Activated T-cell treated with anti-CD3 and anti-CD28 coated beads for 48 hours (primary cell): ENCODE measurements around the gene GORASP2.
A peak's percentile ranks its signal among the peaks of the same experiment; 100 is the strongest.
"Not testable (repeated sequence)": the region's sequence is repeated elsewhere in the genome, so short reads cannot be mapped to it uniquely, and the experiment has no call there.

Source experiments
- DNase-seq: peaks from one replicate; pipeline ENCODE4 v3.0.0-alpha.2; 2020; ENCODE audit warnings: low read depth

The GORASP2 gene

DNA sequence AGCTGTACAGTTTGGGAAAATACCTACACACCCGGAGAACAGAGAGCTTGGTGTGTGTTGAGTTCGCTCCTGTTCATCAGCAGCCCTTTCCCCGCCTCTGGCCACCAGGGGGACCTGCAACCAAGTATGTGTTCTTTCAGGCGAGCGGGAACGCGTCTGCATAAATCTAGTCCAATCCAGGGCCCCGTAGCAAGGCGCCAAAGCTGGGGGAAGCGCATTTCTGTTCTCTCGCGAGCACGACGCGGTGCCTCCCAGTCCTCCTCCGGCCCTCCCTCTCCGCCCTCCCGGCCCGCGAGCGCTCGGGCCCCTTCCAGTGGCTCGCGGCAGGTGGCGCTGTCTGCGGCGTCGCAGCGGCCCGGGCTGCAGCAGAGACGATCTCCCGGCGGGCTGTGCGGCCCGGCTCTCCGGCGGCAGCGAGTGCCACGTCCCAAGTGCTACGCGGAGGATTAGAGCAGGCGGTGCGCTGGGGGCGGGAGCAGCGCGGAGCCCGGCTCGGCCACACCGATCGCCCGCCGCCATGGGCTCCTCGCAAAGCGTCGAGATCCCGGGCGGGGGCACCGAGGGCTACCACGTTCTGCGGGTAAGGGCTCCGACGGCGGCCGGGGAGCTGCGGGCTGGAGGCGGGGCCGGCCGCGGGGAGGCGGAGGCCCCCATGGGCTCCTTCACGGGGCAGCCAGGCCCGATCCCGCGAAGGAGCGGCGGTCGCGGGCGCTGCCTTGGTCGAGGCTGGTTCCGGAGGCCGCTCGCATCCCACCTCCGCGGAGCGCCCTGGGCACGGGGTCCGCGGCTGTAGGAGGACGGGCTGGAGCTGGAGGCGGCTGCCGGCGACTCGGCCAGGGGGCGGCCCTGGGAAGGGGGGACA, at the start of gene GORASP2:
Gene GORASP2 (plus strand): TSS at position 430 of the 862 bp plus-strand sequence. CDS start 88 bp downstream, at position 518.
- peak; percentile 98 for DNase-seq

- no peak for DNase-seq
Measured at GRCh38 chr2:170881840-170882239, 47.2 kb upstream of the GORASP2 start.

GRCh38 chr2:170882758-170883157, 46.3 kb upstream of the GORASP2 start:
- DNase-seq = no peak

GRCh38 chr2:170883683-170884082, 45.4 kb upstream of the GORASP2 start:
- no peak for DNase-seq

DNA sequence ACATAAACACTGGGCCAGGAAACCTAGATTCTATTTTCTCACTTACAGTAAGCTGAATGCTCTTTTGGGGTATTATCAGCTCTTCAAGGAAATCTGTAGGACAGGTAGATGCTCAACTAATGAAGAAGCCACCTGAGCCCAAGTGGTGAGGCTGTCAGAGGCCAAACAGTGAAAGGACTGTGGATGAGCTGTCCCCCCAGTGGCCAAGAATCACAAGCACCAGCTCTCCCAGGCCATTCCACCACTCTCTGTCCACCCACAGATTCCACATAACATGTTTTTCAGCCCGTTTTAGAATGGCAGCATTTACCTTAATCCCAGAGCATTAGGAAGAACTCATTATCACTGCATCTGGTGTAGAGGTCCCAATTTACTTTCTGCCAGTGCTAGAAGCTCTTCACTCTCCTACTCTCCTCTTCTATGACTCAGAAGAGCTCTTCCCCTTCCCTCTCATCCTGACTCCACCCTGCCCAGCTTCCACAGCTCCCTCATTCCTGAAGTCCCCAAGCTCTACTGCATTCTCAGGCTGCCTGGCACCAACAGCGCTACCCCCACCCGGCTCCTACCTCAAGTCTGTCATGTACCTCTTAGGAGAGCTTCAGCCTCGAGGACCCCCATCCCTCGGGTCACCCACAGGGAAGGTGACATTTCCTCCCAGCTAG, 43.8 kb upstream of the GORASP2 start:
- no peak for DNase-seq

- no peak for DNase-seq
Measured at GRCh38 chr2:170886386-170886785, 42.7 kb upstream of the GORASP2 start.

GRCh38 chr2:170887496-170887895, 41.6 kb upstream of the GORASP2 start:
- DNase-seq = no peak

- no peak for DNase-seq
Measured at GRCh38 chr2:170887896-170888295, 41.2 kb upstream of the GORASP2 start.

- DNase-seq = no peak
Measured at GRCh38 chr2:170891893-170892292, 37.2 kb upstream of the GORASP2 start.

DNA sequence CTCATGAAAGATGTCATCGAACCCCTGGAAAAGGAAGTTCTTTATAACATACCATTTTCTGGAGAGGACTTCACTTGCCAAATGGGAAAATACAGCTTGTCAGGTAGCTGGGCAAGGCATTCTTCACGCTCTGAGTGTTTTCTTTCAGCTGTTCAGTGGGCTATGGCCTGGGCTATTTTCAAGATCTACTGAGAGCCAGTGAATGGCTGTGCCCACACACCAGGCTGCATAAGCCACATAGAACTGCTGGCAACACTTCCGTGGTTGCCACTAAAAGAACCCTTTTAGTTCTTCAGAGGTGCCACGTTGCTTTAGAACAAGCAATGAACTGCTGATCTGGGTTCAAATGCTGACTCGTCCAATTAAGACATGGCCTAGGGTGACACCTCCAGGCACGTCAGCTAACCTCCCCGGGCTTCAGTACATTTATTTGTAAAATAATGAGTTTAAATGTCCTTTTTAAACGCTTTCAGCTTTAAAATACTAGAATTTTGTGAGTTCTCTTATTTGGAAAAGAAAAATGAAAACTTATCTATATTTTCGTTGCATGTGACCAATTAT, 36.6 kb upstream of the GORASP2 start:
- DNase-seq = no peak

DNA sequence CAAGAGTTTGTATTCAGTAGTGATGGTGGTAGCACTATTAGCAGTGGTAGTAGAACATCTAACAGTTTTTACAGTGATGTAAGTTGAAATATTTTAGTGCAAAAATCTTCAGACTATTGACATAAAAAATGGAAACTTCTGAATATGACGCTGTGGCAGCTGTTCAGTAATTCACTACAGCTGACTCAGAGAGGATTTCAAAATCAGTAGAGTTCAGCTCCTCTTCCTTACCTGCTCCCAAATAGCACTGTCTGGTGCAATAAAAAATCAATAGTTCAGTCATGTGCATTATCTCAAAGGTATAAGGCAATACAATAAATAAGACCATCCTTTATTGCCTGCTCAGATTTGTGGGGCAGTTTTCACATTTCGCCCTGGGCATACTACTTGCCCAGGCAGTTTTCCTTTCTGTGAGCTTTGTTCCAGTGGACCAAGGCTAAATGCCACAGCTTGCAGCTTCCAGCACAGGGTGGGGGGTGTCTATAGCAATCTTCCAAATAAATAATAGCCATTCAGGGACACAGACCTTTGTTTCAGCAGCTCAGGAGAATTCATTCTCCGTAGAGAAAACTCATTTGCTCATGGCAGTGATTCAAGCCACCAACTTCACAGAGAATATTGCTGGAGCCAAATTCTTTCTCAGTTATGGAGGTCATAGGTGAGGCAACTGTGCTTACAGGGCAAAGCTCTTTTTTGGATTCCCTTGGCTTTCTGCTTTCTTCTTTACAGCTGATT, 33.9 kb upstream of the GORASP2 start:
- DNase-seq = no peak

DNA sequence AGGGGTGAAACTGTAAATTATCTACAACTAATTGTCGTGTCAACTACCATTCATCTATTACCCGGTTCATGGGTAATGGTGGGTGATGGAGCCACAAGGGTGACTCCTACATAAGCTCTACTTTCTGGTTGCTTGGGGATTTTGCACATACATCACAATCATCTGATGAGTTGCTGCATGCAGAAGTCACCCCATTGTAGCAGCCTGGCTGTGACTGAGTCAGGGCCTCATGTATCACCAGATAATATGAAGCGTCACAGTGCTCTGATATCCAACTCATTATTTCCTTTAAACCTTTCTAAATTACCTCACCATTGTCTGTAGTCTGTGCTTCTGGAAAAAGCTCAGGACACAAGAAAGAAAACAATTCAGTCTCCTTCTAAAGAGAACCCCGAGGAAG, 32.4 kb upstream of the GORASP2 start:
- no peak for DNase-seq

DNA sequence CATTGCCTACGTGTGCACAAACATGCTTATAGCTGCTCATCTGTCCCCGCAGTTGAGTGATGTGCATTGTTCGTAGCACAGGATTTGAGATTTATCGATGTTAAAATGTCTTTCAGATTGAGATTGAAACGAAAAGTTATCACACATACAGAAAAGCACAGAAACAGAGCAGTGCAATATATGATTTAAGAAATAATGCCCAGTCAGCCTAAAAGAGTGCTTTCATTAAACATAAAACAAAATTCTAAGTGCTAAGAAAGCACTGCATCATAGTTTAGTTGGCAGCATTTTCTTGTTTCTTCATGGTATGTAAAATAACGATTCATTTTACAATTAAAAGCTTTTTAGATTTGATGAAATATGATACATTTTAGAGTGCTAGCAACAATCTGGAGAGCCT, 31.9 kb upstream of the GORASP2 start:
- no peak for DNase-seq

- DNase-seq = no peak
Measured at GRCh38 chr2:170905864-170906263, 23.2 kb upstream of the GORASP2 start.

- no peak for DNase-seq
Measured at GRCh38 chr2:170911314-170911889, 17.7 kb upstream of the GORASP2 start.

DNA sequence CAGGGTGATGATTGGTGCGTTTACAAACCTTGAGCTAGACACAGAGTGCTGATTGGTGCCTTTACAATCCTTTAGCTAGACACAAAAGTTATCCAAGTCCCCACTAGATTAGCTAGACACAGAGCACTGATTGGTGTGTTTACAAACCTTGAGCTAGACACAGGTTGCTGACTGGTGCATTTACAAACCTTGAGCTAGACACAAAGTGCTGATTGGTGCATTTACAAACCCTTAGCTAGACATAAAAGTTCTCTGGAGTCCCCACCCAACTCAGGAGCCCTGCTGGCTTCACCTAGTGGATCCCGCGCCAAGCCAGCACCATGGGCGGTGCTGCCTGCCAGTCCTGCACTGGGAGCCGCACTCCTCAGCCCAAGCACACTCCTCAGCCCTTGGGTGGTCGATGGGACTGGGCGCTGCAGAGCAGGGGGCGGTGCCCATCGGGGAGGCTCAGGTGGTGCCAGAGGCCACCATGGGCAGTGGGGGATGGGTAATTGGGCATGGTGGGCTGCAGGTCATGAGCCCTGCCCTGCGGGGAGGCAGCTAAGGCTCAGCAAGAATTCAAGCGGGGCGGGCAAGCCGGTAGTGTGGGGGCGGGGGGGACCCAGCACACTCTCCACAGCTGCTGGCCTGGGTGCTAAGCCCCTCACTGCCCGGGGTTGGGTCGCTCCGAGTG, 13.9 kb upstream of the GORASP2 start:
- not testable (repeated sequence) for DNase-seq

GRCh38 chr2:170917219-170917913, 11.7 kb upstream of the GORASP2 start:
- DNase-seq = no peak

GRCh38 chr2:170917957-170918356, 11.1 kb upstream of the GORASP2 start:
- DNase-seq = no peak

GRCh38 chr2:170921873-170922272, 7.2 kb upstream of the GORASP2 start:
- DNase-seq = not testable (repeated sequence)

DNA sequence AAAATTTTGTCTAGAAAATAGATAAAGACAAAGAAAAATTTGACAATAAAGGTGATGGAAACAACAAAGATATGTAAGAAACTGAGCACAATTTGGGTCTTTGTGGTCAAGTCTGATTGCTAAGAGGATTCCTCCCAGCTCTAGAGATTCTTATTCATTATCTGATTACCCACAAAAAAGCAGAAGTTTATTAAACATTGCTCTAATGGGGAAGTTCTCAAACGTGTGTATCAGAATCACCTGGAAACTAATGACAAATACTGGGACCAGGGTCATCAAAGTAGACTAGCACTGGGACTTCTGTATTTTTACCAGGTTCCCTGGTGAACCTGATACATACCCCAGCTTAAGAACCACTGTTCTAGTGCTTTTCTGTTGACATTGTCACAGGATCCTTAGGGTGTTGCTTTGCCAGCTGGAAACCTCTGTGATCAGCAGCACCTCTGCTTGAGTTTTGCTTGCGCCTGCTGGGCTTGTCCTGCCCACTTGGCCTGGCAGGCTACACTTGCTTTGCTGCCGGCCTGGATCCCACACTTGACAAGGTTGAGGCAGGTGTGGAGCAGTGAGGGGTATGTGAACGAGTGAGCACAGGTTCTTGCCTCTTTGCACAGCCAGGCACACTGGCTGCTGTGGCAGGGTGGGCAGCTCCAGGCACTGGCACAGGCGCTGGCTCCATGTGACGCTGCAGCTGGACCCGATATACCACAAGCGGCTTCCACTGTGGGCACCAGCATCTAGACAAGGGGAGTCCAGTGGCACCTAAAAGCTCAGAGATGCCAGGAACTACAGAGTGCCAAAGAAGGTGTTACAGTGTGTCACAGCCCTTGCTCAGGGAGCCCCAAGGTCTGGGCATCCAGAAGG, 6.2 kb upstream of the GORASP2 start:
- no peak for DNase-seq
